ENCODE results near the gene GCNT2.
"Not testable (repeated sequence)": the region's sequence is repeated elsewhere in the genome, so short reads cannot be mapped to it uniquely, and the experiment has no call there.

GCNT2 gene

GRCh38 chr6:10662207-10662606 lies 141.1 kb downstream of the GCNT2 start:
- no peak for DNase-seq (ENCODE audit: low read depth)
- no peak overlapping the region for H3K4me3 ChIP-seq (ENCODE audit: low read length)
- no peak for TF ChIP-seq CTCF (conservative IDR thresholded peaks at IDR 0.05; ENCODE audit: low read length)

GRCh38 chr6:10662742-10663141 lies 141.6 kb downstream of the GCNT2 start:
- TF ChIP-seq CTCF (conservative IDR thresholded peaks at IDR 0.05; ENCODE audit: low read length): no peak
- no peak for DNase-seq (ENCODE audit: low read depth)
- H3K4me3 ChIP-seq (ENCODE audit: low read length): no peak overlapping the region

GRCh38 chr6:10665595-10665994 lies 144.4 kb downstream of the GCNT2 start:
- H3K4me3 ChIP-seq (ENCODE audit: low read length); DNase-seq (ENCODE audit: low read depth): not testable (repeated sequence)

GRCh38 chr6:10668126-10668917 lies 147.2 kb downstream of the GCNT2 start:
- no peak for DNase-seq (ENCODE audit: low read depth)
- TF ChIP-seq CTCF (conservative IDR thresholded peaks at IDR 0.05; ENCODE audit: low read length): no peak
- no peak overlapping the region for H3K4me3 ChIP-seq (ENCODE audit: low read length)

- no peak for DNase-seq (ENCODE audit: low read depth)
- no peak overlapping the region for H3K4me3 ChIP-seq (ENCODE audit: low read length)
- no peak for TF ChIP-seq CTCF (conservative IDR thresholded peaks at IDR 0.05; ENCODE audit: low read length)
Observed at GRCh38 chr6:10676403-10676802, 155.3 kb downstream of the GCNT2 start.

GRCh38 chr6:10678456-10678855 lies 157.3 kb downstream of the GCNT2 start:
- TF ChIP-seq CTCF (conservative IDR thresholded peaks at IDR 0.05; ENCODE audit: low read length): no peak

More at GRCh38 chr6:10678456-10678855, 157.3 kb downstream of the GCNT2 start:
- no peak overlapping the region for H3K4me3 ChIP-seq (ENCODE audit: low read length)
- no peak for DNase-seq (ENCODE audit: low read depth)
